Neural progenitor cell (in vitro differentiated cells): ENCODE results near the gene NUP214.

Experiments
- EZH2phosphoT487 ChIP-seq: fragments of 200-600 bp; sonication (generic); IDR thresholded peaks from 2 replicates; pipeline ENCODE4 v1.6.1; 2017; ENCODE audit warnings: antibody characterized with exemption
- TF ChIP-seq, protein P1 (sequence below): fragments of 200-600 bp; sonication (generic); IDR thresholded peaks from 2 replicates; pipeline ENCODE4 v1.5.1; 2017; ENCODE audit warnings: antibody characterized with exemption, mild to moderate bottlenecking

DNA sequence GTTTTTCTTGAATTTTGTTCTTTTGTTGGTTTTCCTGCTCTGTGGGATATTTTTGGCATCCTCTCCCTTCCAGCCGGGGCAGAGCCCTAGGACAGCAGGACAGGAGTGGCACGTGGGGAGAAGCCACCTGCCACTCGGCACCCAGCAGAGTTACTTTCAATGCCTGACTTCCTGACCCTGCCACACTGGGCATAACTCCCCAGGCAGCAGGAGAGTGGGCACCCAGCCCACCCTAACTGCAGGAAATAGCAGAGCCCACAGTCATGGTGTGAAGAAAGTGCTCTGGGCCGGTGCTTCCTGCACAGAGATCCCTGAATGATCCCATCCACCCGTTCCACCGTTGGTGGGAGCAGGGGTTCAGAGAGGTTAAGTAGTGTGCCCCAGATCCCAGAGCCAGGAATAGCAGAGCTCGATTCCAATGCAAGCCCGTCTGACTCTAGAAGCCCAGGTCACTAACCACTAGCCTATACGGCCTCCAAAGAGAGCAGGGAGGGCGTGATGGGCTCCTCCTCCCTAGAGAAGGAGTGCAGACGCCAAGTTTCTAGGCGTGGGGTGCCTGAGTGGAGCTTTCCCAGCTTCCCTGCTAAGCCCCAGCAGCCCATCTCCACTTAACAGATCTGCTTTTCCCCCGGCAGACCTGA is 8.1 kb upstream of the NUP214 start:
- TF ChIP-seq EZH2phosphoT487: no peak
- TF ChIP-seq, protein P1, sequence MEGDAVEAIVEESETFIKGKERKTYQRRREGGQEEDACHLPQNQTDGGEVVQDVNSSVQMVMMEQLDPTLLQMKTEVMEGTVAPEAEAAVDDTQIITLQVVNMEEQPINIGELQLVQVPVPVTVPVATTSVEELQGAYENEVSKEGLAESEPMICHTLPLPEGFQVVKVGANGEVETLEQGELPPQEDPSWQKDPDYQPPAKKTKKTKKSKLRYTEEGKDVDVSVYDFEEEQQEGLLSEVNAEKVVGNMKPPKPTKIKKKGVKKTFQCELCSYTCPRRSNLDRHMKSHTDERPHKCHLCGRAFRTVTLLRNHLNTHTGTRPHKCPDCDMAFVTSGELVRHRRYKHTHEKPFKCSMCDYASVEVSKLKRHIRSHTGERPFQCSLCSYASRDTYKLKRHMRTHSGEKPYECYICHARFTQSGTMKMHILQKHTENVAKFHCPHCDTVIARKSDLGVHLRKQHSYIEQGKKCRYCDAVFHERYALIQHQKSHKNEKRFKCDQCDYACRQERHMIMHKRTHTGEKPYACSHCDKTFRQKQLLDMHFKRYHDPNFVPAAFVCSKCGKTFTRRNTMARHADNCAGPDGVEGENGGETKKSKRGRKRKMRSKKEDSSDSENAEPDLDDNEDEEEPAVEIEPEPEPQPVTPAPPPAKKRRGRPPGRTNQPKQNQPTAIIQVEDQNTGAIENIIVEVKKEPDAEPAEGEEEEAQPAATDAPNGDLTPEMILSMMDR: no peak
